Measurements from ENCODE around the gene FLVCR2.

DNA sequence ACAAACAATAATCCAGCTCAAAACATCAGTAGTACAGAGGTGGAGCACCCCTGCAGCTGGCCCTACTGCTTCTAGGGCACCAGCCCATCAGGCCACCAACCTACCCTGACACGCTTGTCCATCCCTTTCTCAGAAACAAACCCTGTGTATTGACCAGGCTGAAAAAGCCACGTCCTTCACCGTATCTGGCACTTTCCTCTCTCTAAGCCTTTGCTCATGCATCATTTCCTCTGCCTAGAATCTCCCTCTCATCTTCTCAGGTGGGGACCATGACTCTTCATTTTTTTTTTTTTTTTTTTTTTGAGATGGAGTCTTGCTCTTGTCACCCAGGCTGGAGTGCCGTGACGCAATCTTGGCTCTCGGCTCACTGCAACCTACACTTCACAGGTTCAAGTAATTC is 25.3 kb upstream of the FLVCR2 start:
- TF ChIP-seq, protein P1, sequence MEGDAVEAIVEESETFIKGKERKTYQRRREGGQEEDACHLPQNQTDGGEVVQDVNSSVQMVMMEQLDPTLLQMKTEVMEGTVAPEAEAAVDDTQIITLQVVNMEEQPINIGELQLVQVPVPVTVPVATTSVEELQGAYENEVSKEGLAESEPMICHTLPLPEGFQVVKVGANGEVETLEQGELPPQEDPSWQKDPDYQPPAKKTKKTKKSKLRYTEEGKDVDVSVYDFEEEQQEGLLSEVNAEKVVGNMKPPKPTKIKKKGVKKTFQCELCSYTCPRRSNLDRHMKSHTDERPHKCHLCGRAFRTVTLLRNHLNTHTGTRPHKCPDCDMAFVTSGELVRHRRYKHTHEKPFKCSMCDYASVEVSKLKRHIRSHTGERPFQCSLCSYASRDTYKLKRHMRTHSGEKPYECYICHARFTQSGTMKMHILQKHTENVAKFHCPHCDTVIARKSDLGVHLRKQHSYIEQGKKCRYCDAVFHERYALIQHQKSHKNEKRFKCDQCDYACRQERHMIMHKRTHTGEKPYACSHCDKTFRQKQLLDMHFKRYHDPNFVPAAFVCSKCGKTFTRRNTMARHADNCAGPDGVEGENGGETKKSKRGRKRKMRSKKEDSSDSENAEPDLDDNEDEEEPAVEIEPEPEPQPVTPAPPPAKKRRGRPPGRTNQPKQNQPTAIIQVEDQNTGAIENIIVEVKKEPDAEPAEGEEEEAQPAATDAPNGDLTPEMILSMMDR (conservative IDR thresholded peaks at IDR 0.05) = no peak
- no peak for TF ChIP-seq EZH2 (IDR thresholded peaks at IDR 0.05; ENCODE audit: low read depth)

Measured in PC-9 (cell line).